HG02840 (cell line): ENCODE measurements around the gene TRAM2.

ENCODE experiments used
- ATAC-seq: cut with Tn5 transposase; IDR thresholded peaks from one replicate; pipeline ENCODE4 v1.9.1; 2021; ENCODE audit warnings: mild to moderate bottlenecking, moderate library complexity, moderate number of reproducible peaks; ENCODE audit not compliant: unreplicated experiment, low FRiP score

The TRAM2 gene

DNA sequence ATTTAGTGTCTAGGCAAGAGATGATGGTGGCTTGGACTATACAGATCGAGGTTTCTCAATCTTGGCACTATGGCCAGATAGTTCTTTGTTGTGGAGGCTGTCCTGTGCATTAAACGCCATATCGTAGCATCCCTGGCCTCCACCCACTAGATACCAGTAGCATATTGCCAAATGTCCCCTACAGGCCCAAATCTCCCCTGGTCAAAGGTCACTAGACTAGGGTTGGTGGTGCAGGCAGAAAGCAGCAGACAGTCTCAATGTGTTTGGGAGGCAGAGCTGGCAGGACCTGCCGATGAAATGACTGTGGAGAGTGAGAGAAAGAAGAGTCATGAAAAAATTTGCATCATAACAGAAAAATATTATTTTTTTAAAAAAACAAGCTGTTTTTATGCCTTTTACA lies 63.0 kb downstream of the TRAM2 start:
- no peak for ATAC-seq

DNA sequence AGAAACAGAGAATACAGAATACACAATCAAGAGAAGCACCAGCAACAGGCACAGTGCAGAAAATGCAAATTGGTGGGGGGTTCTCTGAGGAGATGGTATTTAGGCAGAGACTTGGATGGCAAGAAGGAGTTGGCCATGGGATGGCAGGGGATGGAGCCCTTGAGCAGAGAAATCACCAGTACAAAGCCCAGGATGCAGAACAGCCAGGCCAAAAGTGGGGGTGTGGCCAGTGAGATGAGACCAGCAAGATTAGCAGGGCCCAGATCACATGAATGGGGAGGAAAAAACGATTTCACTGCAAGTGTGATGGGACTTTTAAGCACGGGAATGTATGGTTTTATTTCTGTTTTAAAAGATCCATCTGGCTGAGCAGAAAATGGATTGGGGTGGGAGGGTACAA lies 63.4 kb downstream of the TRAM2 start:
- ATAC-seq: no peak

DNA sequence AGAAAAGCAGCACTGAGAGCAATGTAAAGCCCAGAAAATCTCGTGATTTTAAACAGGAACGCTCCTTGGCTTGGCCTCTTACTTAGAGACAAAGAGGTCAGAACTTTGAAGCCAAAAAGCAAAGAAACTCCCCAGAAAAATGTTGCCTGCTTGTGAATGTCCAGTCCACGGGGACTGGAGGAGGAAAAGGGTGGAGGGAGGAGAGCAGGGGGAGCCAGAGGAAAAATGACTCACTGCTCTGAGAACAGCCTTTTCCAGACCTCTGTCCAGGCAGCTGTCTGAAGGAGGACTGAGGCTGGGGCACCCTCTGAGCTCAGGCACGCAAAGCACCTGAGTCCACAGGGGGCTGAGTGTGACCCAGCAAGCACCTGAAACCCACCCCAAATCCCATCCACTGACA lies 64.7 kb downstream of the TRAM2 start:
- ATAC-seq: no peak

DNA sequence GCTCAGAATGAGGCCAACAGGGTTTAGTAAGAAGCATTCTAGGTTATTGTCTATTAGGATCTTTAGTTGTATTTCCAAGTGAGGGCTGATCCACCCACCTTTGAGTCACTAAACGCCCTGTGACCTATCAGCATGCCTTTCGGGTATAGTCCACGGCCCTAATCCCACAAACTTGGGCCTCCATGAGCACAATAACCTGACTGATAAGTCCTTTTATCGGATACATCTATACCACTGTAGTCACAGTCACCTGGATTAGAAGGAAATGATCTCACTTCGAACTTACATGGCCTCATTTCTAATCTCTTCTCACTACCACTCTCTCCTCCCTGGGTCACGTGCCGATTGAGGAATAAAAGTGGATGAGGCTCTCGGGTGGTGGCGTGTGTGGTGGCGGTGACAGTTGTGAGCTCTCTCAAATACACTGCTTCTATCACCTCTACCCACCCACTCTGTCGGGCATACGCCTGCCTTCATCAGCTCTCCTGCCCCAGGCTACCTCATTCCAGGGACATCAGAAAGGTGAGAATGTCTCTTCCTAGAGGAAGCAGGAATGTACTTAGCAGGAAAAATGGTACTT lies 65.2 kb downstream of the TRAM2 start:
- no peak for ATAC-seq

DNA sequence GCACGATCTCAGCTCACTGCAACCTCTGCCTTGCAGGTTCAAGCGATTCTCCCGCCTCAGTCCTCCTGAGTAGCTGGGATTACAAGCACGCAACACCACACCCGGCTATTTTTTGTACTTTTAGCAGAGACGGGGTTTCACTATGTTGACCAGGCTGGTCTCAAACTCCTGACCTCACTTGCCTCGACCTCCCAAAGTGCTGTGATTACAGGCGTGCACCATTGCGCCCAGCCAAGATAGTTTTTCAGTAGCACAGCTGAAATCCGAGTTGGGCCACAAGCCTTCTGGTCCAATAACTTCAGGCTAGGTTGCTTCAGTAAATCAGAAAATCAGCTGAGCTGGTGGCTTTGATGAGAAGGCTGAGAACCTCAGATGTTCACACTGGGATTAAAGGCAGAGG lies 65.7 kb downstream of the TRAM2 start:
- ATAC-seq: no peak

DNA sequence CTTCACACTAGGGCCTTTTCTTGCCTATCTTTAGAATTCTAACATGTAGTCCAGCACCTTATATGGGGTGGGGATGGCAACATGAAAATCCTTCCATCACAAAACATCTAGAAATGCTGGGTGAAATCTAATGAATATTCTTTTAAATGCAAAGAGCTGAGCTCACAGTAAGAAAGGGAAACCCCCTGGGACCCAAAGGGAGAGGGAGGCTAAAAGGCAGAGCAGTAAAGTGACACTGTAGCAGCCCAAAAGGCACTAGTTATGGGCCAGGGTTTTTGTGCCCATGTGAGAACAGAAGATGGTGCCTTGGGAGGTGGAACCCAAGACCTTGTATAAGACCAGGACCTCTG lies 66.7 kb downstream of the TRAM2 start:
- no peak for ATAC-seq

DNA sequence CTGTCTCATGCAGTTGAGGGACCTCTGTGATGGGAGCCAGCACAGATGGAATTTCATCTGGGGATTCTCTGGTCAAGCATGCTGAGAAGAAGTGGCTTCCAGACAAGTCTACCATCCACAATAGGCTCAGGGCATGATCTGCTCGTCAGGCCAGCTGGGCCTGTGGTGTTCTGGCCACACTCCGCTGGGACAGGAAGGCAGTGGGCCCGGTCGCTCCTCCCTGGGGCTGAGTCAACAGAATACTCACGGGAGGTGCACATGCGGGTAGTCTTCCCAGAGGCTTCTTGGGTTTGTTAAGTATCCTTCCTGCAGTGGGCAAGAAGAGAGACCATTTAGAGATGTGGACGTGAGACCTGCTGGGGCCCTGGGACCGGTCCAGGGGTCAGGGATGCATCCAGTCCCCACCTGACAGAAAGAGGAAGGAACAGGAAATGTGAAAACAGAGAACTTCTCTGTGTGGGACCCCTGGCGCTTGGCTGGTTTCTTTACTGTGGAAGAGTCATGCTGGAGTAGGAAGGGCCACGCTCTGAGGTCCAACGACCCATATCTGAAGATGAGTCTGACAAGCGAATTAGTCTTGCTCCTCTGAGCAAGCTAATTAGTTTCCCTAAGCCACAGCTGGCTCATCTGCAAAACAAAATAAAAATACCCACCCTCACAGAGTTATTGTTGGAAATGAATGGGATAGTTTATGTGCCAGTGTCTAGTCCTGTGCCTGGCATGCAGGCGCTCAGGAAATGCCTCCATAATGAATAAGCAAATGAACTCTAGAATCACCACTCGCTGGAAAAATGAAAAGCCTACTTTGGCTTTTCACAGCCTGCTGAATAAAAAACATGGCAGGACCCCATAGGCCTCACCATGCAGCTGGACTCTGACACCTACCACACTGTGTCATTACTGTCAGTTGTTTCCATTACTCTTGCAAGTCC lies 67.3 kb downstream of the TRAM2 start:
- no peak for ATAC-seq

DNA sequence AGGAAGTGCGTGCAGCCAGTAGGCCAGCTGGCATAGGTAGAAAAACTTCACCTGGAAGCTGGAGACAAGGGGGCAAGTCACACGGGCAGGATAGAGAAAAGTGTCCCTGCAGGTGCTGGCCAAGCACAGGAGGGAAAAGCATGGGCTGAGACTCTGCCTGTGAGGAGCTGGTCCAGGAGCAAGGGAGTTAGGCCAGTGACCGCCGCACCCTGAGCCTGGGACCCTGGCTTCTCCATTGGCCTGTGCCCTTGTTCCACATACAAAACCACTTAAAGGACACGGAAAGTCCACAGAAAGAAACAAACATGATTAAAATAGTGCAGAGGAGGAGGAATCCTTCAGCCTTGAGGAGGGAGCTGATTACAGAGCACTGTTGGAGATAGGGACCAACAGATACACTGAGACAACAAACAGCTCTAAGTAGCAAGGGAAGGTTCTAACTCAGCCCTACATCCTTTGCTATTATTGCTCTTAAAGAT lies 68.6 kb downstream of the TRAM2 start:
- ATAC-seq: no peak

DNA sequence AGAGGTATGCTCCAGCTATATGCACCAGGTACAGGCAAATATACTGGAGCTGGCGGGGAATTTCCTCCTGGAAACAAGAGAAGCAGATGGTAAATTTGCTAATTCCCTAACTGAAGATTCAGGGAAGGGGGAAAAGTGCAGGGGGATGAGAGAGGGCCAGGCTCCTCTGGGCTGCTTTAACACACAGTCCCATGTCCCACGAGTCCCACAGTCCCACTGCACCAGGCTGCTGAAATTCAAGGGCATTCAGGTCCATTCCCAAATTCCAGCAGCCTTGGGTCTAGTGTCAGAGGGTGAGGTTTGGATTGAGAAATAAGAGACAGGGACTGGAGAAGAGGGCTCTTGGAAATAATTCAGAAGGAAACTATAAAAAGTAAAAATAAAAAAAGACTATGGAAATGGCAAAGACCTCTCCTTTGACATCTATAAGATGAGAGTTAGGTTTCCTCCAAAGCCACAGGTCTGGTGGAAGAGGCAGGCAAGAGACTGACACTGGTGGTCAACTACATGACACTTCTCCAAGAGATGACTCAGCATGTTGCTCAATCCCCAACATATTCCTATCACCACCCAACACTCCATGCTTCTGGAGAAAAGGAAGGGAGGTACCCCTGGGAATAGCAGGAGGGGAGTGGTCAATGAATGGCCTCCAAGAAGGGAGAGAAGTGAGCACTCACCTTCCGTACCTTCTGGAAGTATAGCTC lies 69.2 kb downstream of the TRAM2 start:
- no peak for ATAC-seq

DNA sequence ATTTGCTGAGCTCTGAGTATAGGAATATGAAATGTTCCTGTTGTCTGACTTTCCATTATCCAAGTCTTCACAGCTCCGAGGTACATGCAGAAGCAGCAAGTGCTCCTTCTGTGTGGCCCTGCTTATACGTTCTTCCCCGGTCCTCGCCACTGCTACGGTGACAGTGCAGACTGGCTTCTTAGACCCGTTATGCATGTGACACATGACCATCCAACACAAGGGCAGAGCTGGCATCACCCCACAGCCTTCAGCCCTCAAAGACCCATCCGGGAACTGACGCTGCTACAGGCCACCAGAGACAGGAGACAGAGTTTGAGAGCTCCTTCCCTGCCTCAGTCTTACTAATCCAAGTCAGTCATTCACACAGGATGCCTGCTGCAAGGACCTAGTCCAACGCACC lies 70.4 kb downstream of the TRAM2 start:
- no peak for ATAC-seq

DNA sequence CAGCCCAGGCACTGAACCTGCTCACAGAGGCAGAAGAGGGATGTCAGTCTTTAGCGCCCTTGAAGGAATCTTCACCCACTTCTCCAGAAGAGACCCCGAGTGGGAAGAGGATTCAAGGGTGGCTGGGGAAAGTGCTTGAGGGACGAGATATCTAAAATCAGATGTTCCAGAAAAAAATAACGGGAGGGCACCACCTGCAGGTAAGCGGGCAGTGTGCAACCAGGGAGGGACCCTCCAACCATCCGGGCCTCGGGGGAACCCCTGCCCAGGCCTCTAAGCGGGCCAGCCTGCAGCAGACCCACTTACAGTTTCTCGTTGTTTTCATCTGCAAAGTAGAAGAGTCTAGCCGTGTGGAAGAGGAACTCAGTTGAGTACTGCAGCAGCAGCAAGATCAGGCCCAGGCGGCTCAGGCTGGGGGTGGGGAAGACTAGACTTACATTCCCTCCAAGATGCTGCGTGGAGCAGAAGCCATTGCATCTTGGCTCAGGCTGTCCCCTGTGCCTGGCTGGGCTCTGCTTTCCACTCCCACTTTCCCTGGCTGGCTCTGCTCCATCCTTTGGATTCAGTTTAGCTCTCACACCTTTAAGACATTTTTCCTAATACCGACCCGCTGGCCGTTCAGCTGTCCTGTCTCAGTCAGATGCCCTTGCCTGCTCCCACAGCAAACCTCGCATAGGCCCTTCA lies 71.0 kb downstream of the TRAM2 start:
- ATAC-seq: no peak

DNA sequence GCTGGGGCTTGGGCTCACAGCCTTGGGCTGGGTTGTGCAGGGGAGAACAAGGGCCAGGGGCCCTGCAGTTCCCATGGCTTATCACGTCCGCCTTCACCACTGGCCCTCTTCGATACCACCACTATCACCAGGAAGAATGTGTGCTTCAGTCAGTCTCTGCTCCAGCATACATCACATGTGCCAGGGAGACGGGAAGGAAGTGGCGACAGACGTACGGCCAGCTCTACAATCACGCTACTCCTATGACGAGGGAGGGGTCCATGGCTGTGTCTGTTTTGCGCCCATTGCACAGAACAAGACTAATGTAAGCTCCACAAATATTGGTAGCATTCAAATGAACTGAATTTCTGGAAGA lies 72.1 kb downstream of the TRAM2 start:
- ATAC-seq: no peak

DNA sequence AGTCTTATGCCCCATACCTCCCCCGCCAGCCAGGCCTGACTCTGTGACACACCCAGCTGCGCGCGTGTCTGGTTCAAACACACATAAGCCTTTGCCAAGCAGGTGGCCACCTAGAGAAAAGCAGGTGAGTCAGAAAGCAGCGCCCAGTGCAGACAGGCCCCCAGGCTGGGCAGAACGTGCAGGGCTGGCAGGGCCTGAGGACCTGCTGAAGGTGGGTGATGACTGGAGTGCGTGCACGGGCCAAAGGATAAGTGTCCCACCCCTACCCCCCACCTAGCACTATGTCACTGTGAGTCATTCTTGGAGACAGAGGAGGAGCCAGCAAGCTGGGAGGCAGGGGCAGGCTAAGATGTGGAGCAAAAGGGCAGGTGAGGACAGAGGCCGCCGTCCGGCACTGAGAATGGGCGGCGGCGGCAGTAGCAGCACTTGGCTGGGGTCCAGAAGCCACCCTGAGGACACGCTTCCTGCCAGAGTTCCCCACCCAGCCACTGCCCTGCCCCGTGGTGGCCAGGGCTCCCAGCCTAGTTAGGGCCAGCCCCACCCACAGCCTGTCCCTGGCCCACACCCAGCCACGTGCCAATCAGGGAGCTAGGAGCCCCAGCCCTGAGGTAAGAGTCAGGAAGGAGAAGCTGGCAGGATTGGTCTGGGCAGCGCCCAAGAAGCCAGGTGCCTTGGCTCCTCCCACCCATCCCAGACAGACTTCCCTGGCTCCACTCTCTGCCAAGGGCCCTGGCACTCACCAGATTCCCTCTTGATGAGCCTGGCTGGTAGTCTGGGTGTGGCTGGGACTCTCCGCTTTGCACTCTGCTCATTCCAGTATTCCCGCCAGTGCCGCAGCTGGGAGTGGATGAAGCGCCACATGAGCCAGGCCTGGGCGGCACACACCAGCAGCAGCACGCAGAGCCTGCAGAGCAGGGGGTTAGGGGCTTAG lies 72.7 kb downstream of the TRAM2 start:
- ATAC-seq: no peak

DNA sequence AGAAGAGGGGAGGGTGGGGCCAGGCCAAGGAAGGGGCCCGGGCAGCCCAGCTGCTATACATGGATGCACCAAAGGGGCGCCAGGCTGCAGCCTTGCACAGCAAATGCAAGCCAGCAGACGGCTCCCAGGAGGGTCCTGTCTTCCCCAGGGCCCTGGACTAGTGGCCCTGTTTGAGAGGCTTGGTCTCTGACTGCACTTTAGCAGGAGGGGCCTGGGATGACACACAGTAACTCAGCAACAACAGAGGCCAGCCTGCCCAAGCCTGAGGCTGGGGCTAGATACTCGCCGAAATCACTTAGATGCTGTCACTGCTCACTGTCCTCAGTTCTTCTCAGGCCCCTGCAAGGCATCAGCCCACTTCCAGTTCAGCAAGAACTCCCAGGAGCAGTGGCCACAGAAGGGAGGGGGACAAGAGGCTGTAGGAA lies 73.5 kb downstream of the TRAM2 start:
- no peak for ATAC-seq

DNA sequence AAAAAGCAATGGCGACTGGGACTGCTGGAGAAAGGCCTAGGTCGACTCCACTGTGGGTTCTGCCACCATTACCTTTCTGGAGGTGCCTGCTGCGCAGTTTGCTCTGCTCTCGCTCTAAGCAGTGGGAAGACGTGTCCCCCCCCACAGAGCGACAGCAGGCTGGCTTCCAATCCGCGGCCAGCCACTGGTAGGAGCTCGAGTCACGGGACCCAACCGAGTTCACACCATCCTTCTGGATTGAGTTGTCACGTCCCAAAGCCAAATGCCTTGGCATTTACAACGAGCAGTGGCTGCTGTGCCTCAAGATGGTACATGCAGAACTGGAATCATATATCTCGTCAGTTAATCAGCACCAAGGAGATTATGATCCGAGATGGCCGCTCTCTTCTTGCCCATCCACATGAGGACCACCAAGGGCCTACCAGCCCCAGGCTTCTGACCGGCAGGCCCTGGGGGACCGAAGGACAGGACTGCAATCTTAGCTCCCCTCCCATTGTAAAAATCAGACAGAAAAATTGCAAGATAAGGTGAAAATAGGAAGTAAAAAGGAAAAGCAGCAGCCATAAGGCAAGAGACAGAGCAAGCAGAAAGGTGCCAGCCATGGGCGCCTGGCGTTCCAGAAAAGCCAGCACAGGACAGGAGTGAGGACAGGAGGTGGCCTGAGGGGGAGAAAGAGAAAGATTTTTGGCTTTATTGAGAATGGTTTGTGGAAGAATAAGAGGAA lies 74.4 kb downstream of the TRAM2 start:
- ATAC-seq: no peak

DNA sequence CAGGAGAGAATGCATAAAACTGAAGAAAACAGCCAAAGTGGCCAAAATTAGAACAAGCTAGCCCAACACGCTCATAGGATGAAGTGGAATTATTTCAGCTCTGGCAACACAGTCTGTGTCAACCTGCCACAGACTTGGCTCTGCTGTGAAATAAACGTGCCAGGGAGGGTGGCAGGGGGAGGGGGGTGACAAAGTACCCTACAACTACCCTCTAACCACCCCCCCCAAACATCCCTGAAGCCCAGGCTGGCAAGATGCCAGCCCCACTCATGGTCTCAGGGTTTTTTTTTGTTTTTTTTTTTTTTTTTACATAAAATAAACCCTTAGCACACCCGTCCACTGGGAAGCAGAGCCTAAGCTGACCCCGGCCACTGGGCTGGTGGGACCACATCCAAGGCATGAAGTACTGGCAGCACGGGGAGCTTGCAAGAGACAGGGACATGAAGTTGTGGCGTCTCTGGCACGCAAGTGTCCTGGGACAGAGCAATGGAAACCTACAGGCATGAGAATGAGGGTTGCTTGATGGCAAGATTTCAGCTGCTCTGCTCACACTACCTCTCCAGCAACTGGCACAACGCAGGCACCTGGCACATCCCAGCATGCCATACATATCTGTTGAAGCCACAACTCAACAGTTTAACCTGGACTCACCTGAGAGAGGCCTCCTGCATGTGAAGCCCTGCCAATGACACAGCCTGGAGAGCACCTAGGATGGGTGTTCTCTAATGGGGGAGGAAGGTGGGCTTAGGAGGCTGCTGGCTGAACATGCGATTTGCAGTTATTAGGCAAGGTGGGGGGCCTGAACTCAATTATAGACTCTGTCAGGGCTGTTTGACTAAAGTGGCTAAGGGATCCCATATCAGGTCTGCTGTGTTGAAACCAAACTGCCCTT lies 76.4 kb downstream of the TRAM2 start:
- ATAC-seq: no peak

DNA sequence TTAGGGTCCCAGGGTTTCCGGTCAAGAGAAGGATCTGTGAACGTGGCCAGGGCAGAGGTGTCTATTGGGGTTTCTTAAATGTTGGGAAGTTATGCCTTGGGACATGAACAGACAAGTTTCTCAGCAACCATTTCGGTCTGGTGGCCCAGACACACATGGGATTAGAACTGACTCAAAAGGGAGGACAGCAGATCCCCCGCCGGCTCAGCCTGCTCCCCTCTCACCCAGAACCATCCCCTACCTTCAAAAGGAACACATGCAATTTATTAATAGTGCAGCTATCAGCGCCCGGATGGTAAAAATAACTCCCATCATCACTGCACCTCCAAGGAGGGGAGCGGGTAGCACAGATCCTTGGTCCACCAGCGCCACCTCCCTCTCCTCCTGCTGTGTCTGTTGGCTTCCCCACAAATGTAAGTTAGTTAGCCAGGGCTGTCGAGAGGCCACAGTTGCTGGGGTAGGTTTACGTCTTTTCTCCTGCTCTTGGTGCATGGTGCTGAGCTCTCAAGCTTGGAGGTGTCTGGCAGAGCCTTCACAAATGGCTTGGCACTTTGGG lies 77.1 kb downstream of the TRAM2 start:
- ATAC-seq: no peak

DNA sequence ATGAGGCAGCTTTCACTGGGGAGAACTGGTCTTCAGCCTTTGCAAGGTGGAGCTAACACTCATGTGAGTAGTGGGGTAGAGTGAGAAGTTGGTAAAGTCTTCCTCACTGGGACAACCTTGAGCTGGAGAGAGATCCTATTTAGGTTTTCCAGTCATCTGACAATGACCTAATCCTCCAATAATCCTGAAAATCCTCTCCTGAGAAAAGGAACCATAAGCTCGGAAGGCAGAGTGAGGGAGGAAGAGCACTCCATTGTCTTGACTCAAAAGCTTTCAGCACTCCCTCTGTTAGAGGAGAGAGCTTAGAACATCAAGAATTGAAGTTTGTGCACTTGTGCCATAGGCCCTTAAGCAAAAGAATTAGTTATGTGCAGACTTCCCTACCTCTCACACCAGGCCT lies 77.8 kb downstream of the TRAM2 start:
- ATAC-seq: no peak
